HG02642 (cell line): ENCODE measurements around the gene RHOH.

Experiments used
- ATAC-seq: cut with Tn5 transposase; IDR thresholded peaks from one replicate; pipeline ENCODE4 v1.9.1; 2021; ENCODE audit warnings: mild to moderate bottlenecking; ENCODE audit not compliant: unreplicated experiment, poor library complexity

Gene RHOH

DNA sequence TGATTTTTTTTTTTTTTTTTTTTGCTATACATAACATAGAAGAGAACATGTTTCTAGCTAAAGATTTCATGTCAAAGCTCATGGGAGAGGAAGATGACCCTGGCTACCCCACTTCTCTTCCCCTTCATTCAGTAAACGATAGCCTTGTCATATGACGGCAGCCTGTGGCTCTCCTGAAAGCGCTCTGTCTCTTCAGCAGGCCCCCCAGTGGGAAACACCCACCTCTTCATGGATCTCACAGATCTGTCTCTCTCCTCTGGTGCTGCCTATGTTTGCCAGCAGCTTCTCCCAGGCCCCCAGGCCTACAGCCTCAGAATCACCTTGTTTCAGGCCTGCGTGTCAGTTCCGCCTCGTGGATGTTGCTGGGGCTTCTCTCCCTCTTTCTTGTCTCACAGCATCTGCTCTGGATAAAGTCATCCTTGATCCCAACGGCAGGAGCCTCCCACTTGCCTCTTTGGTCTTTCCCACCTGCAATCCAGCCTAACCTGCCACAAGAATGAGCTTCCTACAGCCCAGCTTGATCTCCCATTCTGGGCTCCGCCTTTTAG, 34.6 kb downstream of the RHOH start:
- no peak for ATAC-seq

- ATAC-seq: no peak
These were observed 35.8 kb downstream of the RHOH start for GRCh38 chr4:40232610-40233009.

DNA sequence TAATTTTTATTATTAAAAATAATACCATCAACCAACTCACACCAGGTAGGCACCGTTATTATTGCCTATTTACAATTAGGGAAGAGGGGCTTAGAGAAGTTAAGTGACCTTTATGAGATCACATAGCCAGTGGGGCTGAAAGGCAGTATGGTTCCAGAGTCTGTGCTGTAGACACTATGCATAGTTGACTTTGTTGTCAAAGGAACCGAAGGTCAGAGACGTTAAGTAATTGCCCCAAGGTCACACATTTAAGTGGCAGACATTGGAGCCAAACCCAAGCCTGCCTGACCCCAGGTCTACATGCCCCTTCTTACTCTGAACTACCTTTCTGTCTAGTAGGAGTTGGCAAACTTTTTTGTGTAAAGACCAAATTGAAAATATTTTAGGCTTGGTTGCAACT, 36.4 kb downstream of the RHOH start:
- ATAC-seq: no peak

GRCh38 chr4:40234519-40235039, 37.7 kb downstream of the RHOH start:
- ATAC-seq: no peak

DNA sequence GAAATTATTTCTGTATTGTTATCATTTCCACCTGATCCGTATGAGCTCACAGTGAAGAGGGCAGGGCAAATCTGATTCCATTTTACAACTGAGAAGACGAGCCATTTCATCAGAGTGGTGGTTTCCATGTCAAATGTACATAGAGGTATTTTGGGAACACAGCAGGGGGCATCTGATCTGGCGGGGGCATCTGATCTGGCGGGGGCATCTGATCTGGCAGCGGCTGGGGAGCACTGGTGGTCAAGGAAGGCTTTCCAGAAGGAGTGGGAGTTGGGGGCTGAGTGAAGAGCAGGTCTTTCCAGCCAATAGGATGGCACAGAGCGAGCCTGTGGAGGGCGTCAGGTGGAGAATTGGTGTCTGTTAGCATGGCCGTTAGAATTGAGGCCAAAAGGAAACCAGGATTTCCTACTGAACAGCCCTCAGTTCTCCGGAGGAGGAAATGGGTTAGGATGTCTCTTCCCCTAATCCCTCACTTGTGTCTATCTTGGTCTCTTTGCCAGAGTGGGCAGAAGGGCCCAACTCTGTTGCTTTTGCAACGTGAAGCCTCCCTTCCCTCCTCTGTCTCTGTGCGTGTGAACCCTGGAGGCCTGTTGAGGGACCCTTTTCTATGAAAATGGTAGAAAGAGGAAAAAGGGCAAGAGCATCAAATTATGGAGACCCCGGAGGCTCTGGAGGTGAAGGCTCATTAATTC, 41.3 kb downstream of the RHOH start:
- no peak for ATAC-seq

- ATAC-seq: no peak
These were observed 42.1 kb downstream of the RHOH start for GRCh38 chr4:40238700-40239548.

- ATAC-seq: no peak
These were observed 43.3 kb downstream of the RHOH start for GRCh38 chr4:40240040-40240653.

GRCh38 chr4:40241026-40241425, 44.2 kb downstream of the RHOH start:
- no peak for ATAC-seq

- ATAC-seq: no peak
These were observed 45.1 kb downstream of the RHOH start for GRCh38 chr4:40241941-40242340.

DNA sequence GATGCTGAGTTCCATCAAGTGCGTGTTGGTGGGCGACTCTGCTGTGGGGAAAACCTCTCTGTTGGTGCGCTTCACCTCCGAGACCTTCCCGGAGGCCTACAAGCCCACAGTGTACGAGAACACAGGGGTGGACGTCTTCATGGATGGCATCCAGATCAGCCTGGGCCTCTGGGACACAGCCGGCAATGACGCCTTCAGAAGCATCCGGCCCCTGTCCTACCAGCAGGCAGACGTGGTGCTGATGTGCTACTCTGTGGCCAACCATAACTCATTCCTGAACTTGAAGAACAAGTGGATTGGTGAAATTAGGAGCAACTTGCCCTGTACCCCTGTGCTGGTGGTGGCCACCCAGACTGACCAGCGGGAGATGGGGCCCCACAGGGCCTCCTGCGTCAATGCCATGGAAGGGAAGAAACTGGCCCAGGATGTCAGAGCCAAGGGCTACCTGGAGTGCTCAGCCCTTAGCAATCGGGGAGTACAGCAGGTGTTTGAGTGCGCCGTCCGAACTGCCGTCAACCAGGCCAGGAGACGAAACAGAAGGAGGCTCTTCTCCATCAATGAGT, 46.6 kb downstream of the RHOH start:
- ATAC-seq: no peak

DNA sequence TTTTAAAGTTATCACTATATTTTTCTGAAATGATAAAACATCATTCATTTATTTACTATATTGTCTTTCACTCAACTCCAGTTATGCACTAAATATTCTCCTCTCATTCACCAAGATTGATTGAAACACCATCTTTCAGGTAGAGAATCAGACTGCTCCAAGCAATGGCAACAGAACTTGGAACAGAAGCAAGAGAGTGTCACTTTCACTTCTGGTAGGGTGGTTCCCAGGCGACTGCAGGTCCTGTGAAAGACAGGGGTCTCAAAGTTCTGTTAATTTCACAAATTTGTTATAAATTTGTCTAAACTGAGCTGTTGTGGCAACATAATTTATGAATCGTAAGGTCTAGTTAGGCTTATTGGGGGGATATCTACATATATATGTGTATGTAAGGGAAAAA, 47.8 kb downstream of the RHOH start:
- no peak for ATAC-seq

GRCh38 chr4:40245550-40245949, 48.7 kb downstream of the RHOH start:
- no peak for ATAC-seq

GRCh38 chr4:40246011-40246900, 49.4 kb downstream of the RHOH start:
- ATAC-seq: no peak

DNA sequence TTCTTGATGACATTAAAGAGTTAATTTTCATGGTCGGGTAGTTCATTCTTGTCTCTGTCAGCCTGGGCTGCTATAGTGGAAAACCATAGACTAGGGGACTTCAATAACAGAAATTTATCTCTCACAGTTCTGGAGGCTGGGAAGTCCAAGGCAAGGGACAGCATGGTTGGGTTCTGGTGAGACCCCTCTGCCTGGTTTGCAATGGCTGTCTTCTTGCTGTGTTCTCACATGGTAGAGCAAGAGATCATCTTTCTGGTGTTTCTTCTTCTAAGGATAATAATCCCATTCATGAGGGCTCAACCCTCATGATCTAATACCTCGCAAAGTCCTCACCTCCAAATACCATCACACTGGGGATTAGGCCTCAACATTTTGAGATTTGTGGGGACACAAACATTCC, 50.1 kb downstream of the RHOH start:
- ATAC-seq: no peak

DNA sequence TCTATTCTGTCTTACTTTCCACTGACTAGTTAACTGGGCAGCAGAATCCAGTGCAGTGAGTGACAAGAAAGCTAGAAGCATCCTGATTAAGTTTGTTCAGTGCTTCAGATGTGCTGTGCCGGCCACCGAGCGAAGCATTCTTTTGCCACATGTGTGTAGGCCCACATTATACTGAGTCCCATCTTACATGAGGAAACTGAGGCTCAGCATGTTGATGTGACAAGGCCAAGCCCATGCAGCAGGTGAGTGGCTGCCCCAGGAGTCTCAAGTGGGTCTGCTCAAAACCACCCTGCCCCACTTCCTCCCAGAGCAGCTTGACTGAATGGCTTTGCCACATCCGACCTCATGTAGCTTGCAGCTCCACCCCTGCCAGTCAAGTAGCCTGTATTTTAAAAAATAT, 50.5 kb downstream of the RHOH start:
- no peak for ATAC-seq

- ATAC-seq: no peak
These were observed 54.5 kb downstream of the RHOH start for GRCh38 chr4:40251366-40251765.

DNA sequence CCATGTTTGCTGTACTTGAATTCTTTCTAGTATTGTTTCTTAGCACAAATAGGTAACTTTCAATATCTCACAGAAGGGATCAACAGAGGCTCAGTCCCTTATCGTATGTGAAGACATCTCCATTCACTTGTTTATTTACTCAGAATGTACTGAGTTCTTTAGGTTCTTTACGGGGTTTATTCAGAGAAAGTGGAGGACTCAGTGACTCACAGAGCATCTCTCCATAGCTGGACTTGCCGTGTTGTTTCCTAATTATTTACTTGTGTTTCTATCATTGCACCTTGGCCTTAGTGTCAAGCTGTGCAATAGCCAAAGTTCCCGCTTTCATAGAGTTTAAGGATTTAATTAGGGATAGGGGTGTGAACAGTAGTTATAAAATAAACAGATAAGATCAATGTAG, 57.1 kb downstream of the RHOH start:
- no peak for ATAC-seq

GRCh38 chr4:40254608-40255392, 58.0 kb downstream of the RHOH start:
- ATAC-seq: no peak
